Esophagus squamous epithelium (tissue), 4 donors: ENCODE measurements around the gene MSL2.

Experiments
- POLR2A ChIP-seq, 4 donors: fragments of 450-650 bp; IDR thresholded peaks; one replicate each; pipeline ENCODE4 v1.6.1; 2017; ENCODE audit warnings: antibody characterized with exemption in 4 of 4, mild to moderate bottlenecking in 4 of 4, moderate library complexity in 3 of 4
- TF ChIP-seq, protein P1 (sequence below), 6 experiments: fragments of 450-650 bp in 4 of 6; fragments of 200-600 bp in 2 of 6; sonication (generic) in 2 of 6; IDR thresholded peaks; one replicate each; pipeline ENCODE4 v1.5.1; 2016 to 2019; ENCODE audit warnings: antibody characterized with exemption in 6 of 6, mild to moderate bottlenecking in 4 of 6, moderate library complexity in 4 of 6

DNA sequence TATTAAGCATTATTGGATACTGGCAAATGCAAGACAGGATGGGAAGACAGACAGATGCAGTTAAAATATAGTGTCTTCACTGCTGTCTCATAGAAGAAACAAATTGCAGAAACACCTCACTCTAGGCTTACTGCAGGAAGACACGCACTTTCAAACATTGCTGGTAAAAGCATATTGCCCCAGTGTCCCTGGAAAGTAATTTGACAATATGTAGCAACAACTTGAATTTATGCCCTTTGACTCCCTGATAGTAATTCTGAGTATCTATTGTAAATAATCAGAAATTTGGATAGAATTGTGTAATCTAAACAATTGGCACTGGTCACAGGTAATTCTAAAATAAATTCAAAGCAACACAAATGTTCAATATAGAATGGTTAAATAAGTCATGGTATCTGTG lies 62.0 kb downstream of the MSL2 start:
- TF ChIP-seq, protein P1, sequence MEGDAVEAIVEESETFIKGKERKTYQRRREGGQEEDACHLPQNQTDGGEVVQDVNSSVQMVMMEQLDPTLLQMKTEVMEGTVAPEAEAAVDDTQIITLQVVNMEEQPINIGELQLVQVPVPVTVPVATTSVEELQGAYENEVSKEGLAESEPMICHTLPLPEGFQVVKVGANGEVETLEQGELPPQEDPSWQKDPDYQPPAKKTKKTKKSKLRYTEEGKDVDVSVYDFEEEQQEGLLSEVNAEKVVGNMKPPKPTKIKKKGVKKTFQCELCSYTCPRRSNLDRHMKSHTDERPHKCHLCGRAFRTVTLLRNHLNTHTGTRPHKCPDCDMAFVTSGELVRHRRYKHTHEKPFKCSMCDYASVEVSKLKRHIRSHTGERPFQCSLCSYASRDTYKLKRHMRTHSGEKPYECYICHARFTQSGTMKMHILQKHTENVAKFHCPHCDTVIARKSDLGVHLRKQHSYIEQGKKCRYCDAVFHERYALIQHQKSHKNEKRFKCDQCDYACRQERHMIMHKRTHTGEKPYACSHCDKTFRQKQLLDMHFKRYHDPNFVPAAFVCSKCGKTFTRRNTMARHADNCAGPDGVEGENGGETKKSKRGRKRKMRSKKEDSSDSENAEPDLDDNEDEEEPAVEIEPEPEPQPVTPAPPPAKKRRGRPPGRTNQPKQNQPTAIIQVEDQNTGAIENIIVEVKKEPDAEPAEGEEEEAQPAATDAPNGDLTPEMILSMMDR (IDR thresholded peaks at IDR 0.05), result no peak
- no peak for TF ChIP-seq POLR2A (IDR thresholded peaks at IDR 0.05)
